HG02870 (cell line): ENCODE measurements around the gene SDHAF2.
"Not testable (repeated sequence)": the region's sequence is repeated elsewhere in the genome, so short reads cannot be mapped to it uniquely, and the experiment has no call there.

Experiments used
- ATAC-seq: cut with Tn5 transposase; IDR thresholded peaks from one replicate; pipeline ENCODE4 v1.9.1; 2021; ENCODE audit warnings: mild to moderate bottlenecking, moderate library complexity; ENCODE audit not compliant: unreplicated experiment

SDHAF2 gene

DNA sequence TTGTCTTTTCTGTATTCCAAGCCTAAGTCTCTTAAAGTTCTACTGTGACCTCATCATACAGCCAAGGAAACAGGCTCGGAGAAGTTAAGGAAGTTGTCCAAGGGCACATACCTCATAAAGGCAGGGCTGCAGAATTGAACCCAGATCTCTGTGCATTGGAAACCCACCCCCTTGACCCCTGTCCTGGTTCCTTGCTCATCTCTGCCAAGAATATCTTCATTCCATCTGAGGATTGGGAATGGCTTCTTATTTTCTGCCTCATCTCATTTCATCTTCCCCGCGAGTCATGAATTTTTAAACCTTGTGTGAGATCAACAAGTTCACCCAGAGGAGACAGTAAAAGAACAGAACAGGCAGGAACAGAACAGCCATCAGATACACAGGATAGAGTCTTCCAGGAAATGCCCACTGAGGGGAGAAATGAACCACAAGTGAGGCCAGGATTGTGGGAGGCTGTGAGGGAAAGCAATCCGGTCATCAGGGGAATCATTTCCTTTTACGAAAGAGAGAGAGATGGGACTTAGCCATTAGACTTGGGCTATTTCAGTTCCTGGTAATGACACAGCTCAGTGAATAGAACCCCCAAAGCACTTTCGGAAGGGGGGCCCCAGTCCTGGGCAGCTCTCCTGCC is 44.2 kb downstream of the SDHAF2 start:
- no peak for ATAC-seq

GRCh38 chr11:61475433-61475832 is 45.5 kb downstream of the SDHAF2 start:
- no peak for ATAC-seq

DNA sequence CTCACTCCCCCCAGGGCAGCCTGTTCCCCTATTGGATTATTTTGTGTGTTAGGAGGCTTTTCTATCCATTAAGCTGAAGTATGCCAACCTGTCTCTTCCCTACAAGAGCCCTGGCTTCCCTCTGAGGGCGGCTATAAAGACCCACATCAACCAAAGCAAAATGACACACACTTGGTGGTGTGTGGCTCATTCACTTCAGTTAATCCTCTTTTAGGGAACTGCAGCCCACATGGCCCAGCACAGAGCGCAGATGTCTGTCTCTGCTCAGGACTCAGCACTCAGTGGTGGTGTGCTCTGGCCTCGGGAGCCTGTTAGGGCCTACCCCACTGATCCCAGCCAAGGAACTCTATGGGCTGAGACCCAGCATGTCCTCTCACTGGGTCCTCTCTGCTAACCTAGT is 46.4 kb downstream of the SDHAF2 start:
- no peak for ATAC-seq

DNA sequence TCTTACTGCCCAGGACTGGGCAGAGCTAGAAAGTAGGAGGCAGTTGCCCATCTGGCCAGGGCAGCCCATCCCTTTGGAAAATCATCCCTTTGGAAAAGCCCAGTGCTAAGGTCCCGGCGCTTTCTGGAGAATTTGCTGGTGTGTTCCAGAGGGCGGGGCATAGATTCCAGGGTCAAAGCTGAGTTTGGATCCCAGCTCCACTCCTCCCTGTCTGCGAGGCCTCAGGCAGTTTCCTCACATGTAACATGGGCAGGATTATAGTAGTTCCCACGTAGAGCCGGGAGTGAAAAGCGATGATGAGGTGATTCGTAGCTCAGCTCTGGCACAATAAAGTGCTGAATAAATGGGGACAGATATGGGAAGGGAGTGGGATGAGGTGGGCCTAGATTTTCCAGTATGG is 47.2 kb downstream of the SDHAF2 start:
- no peak for ATAC-seq

- ATAC-seq: no peak
Measured at GRCh38 chr11:61477727-61478148, 47.8 kb downstream of the SDHAF2 start.

DNA sequence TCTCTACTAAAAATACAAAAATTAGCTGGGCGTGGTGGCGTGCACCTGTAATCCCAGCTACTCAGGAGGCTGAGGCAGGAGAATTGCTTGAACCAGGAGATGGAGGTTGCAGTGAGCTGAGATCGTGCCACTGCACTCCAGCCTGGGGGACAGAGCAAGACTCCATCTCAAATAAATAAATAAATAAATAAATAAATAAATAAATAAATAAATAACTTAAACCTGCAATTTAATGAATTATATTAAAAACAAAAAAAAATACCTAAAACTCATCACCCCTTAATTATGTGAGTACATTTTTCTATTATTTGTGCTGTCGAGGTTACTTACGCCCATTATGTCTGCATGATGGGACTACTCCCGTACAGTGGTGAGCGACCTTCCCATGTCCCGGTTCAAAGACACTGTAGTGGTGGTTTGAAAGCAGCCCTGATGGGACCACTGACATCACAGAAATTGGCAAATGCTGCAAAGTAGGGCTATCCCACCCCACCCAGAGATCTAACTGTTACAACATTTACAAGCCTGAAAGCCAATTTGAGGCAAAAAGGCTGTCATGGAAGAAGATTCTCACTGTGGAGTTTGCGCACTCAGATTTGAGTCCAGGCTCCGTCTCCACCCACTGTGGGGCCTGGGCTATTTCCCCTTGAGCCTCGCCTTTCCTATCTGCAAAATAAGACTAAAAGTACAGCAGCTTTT is 49.6 kb downstream of the SDHAF2 start:
- ATAC-seq: not testable (repeated sequence)

DNA sequence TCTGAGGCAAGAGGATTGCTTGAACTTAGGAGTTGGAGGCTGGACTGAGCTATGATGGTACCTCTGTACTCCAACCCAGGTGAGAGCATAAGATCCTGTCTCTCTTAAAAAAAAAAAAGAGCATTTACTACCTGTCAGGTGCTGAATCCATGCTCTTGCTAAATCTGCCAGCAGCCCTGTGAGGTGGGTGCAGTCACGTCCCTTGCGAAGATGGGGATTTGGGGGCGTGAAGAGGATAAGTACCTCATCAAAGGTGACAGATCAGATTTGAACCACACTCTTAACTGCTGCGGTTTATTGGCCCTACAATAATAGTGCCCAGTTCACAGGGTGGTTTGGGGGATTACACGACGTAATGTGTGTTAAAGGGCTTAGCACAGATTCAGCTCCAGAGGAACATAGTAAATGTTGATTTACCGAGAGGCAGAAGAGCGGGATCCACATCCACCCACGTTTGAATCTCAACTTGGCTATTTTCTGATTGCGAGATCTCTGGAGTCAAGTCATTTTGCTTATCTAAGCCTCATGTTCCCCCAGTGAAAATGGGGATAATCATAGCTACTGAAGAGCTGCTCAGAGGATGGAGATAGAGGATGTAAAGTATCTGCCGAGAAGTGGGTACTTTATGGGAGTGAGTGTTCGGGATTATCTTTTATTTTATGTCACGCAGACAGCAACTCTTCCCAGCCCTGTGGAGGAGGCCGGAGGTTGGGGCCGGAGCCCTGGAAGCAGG is 50.5 kb downstream of the SDHAF2 start:
- no peak for ATAC-seq

GRCh38 chr11:61480994-61481335 is 51.0 kb downstream of the SDHAF2 start:
- no peak for ATAC-seq

- ATAC-seq: no peak
Measured at GRCh38 chr11:61481806-61482205, 51.9 kb downstream of the SDHAF2 start.

DNA sequence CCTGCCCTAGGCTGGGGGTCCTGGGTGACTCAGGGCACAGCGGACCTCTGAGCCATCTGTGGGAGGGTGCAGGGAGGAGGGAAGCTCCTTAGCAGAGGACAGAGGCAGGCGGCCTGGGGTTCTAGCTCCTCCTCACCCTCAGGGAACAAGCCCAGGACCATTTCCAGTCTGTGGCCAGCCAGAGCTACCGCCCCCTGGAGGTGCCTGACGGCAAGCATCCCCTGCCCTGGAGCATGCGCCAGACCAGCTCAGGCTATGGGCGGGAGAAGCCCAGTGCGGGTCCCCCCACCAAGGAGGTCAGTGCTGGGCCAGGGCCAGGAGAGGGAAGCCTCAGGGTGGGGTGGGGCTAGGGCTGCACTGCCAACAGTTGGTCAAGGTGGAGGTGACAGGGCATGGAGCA is 52.6 kb downstream of the SDHAF2 start:
- no peak for ATAC-seq

- no peak for ATAC-seq
Measured at GRCh38 chr11:61484541-61484940, 54.6 kb downstream of the SDHAF2 start.

DNA sequence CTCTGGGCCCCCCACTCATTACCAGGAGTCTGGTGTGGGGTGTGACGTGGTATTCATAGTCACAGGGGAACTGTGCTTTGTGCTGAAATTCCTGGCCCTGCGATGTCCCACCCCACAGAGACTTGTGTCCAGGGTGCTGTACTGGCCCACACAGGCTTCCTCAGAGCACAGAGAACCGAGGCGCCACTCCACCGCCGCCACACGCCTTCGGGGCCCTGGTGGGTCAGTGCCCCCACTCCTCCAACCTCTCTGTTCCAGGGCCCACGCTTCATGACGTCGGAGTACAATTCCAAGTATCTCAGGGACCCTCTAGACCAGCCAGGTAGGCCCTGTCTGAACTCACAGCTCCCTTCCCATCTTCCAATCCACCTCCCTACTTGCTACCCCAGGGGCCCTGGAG is 55.2 kb downstream of the SDHAF2 start:
- ATAC-seq: no peak

DNA sequence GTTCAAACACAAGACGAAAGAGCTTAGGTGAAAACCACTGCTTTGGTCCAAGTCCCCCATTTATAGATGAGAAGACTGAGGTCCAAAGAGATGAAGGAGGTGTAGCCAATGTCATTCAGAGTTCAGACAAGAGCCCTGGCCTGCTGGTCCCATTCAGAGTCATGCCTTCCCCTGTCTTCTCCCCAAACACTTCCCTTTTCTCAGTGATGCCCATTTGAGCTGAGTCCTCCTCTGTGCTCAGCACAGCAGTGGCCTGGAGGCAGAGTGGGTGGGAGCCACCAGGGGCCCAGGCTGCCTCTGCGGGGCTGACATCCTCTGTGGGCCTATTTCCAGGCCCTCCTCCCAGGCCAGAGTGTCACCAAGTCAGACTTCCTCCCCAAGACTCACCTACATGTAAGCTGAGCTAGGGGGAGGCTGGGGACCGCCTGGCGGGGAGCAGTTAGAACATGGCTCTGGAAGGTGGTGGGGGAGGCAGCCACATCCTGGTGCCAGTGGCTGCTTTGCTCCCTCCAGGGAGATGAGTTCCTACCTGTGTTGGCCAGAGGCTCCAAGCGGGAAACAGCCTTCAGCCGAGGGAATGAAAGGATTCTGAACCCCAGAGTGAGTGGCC is 56.2 kb downstream of the SDHAF2 start:
- ATAC-seq: no peak

- ATAC-seq: no peak
Measured at GRCh38 chr11:61486779-61487178, 56.9 kb downstream of the SDHAF2 start.

DNA sequence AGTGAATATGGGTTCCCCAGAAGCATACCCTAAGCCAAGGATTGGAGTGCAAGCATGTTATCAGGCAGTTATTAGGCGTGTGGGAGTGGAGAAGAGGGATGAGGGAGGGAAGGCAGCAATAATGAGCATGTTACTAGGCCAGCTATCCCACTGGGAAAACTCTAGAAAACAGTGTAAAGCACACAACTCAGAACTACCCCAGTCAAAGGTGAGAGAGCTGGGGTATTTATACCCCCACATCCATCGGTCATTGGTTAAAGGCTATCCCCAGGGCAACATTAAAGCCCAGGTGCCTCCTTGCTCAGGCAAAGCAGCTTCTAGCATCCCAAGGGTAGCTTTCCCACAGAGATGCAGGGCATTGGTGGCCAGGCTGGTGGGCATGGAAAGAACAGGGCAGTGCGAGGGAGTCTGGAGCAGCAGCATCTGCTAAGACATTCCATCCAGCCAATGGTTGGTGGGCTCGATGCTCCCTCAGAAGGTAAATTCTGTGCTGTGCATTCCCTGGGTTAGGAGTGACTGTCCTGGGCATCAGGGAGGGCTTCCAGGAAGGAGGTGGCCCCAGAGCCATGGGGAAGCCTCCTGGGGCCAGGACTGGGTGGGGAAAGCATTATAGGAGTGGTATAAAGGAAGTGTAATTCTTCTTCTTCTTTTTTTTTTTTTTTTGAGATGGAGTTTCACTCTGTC is 57.6 kb downstream of the SDHAF2 start:
- ATAC-seq: no peak

- no peak for ATAC-seq
Measured at GRCh38 chr11:61488651-61489291, 58.8 kb downstream of the SDHAF2 start.

DNA sequence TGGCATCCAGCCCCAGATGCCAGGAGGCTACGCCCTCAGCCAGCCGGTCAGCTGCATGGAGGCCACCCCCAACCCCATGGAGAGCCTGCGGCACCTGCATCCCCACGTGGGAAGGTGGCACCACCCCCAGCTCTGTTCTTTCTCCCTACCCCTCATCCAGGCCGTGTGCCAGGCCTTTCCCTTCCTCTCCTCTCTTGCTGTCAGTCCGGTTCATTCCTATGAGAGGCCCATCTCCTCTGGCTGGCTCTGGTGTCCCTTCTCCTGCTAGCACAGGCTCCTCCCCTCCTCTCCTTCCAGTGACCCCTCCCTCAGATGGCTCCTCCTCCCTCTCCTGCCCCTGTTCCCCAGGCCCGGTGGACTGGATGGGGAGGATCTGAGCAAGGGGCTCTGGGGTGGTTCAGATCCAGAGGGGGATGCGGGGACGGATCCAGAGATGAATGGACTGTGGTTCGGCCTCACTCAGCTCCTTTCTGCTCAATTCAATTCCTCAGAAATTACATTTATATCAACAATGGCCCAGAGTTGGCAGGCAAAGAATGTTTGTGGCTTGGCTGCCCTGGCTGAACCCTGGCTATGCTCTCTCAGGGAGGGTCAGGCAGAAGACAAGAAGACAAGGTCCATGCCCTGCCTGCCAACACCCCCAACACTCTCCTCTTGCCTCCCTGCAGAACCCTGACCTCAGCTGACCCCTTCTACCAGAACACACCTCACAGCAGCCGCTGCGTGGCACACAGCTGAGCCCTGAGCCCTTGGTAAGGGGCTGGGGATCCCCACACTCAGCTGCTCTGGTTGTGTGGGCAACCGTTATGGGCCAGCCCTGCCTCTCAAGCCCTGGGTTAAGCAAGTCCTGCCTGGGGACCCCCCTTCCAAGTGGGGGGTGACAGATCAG is 60.2 kb downstream of the SDHAF2 start:
- ATAC-seq: no peak

DNA sequence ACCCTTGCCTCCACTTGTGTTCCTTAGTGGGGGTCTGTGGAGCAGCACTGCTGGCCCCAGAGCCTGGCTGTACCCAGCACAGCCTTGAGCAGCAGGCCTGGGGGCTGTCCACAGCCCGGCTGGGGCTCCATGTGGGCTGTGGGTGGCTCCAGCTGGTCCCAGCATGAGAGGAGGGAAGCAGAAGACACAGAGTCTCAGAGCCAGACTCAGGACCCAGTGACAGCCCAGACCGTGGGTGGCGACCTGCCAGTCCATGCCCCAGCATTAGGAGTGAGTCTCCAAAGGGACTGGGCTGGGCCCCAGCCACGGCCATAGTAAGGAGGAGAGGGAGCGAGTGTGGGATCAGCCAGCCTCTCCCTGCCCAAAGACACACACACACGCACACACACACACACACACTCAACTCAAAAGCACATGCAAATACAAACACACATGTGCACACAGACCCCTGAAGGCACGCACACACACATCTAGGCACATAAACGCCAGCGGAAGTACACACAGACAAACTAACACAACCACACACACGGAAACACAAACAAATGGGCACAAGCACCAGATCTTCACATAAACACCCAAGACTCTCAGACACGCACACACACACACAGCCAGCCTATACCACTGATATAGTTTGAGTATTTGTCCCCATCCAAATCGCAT is 61.9 kb downstream of the SDHAF2 start:
- ATAC-seq: no peak

DNA sequence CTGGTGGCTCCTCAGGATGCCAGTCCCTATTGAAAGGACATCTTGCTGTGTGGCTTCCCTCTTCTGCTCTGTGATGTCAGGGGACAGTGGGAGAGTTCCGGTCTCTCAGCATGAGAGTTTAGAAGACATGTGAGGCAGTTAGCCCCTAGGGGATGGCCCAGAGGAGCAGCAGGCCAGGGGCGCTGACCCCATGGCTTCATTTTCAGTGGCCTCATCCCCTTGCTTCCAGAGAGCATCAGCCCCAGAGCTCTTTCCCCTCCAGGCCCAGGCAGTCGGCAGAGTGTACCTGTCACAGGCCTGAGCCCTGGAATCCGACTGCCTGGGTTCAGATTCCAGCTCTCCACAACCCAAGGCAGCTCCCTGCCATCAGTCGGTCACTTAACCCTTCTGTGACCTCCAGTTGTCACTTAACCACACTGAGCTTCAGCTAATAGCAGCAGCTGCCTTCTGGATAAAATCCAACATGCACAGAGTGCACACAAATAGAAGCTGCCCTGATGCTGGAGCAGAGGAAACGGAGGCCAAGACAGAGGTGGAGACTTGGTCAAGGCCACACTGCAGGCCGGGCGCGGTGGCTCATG is 64.5 kb downstream of the SDHAF2 start:
- no peak for ATAC-seq
